PC-9 (cell line): Measurements from ENCODE around the gene AP1B1. TPM values are rescaled to one million over a fixed set of nuclear protein-coding genes. Genes with fewer than 3 reads are reported as not detected.
"Not testable (repeated sequence)": the region's sequence is repeated elsewhere in the genome, so short reads cannot be mapped to it uniquely, and the experiment has no call there.

Source experiments
- BruUV-seq: library from RNA; stranded (reverse); fragments of 400-500 nt; replicated peaks from 2 replicates; lab custom pipeline; 2021; lab: Mats Ljungman, UMichigan
- CTCF ChIA-PET: fragments of 300-600 bp; sonication (Branson Sonifier 250); formaldehyde crosslinking; loops from one replicate; lab custom pipeline; 2022; ENCODE audit warnings: antibody characterized with exemption; lab: Charles Lee
- POLR2A ChIA-PET: fragments of 300-600 bp; sonication (Branson Sonifier 250); formaldehyde crosslinking; loops from one replicate; lab custom pipeline; 2022; ENCODE audit warnings: antibody characterized with exemption; ENCODE audit not compliant: unreplicated experiment; lab: Charles Lee
- DNase-seq, 2 experiments: peaks; one replicate each; pipeline versions ENCODE4 v3.0.0 to v3.0.0-alpha.2; 2015 to 2022; ENCODE audit warnings: mixed read lengths in 1 of 2
- H2AFZ ChIP-seq: fragments of 200-600 bp; sonication (generic); 2 replicates; pipeline ENCODE4 v1.8.1; 2017; ENCODE audit warnings: antibody characterized with exemption
- H3F3A ChIP-seq: fragments of 200-600 bp; sonication (generic); 2 replicates; pipeline ENCODE4 v1.8.1; 2017; ENCODE audit warnings: antibody characterized with exemption, mild to moderate bottlenecking, low read depth; ENCODE audit not compliant: insufficient read depth
- H3K27ac ChIP-seq: fragments of 200-600 bp; sonication (generic); 2 replicates; pipeline ENCODE4 v1.6.1; 2016; ENCODE audit warnings: mixed run types
- H3K27me3 ChIP-seq: fragments of 200-600 bp; sonication (generic); 2 replicates; pipeline ENCODE4 v1.6.1; 2016; ENCODE audit warnings: low read depth, mixed run types; ENCODE audit not compliant: insufficient read depth
- H3K36me3 ChIP-seq: fragments of 200-600 bp; sonication (generic); 2 replicates; pipeline ENCODE4 v1.6.1; 2016; ENCODE audit warnings: low read depth, mixed run types
- H3K4me1 ChIP-seq: fragments of 200-600 bp; sonication (generic); replicated peaks from 2 replicates; pipeline ENCODE4 v1.6.1; 2016; ENCODE audit warnings: mixed run types; ENCODE audit not compliant: insufficient read depth
- H3K4me2 ChIP-seq: fragments of 200-600 bp; sonication (generic); 2 replicates; pipeline ENCODE4 v1.6.1; 2017; ENCODE audit warnings: mixed run types
- H3K4me3 ChIP-seq: fragments of 200-600 bp; sonication (generic); 2 replicates; pipeline ENCODE4 v1.6.1; 2016; ENCODE audit warnings: mixed run types
- H3K79me2 ChIP-seq: fragments of 200-600 bp; sonication (generic); 2 replicates; pipeline ENCODE4 v1.6.1; 2017; ENCODE audit warnings: low read depth, mixed run types
- H3K9me2 ChIP-seq: fragments of 200-600 bp; sonication (generic); 2 replicates; pipeline ENCODE4 v1.8.1; 2017; ENCODE audit warnings: mild to moderate bottlenecking; ENCODE audit not compliant: insufficient read depth
- H3K9me3 ChIP-seq: fragments of 200-600 bp; sonication (generic); 2 replicates; pipeline ENCODE4 v1.8.1; 2016; ENCODE audit warnings: low read depth; ENCODE audit not compliant: insufficient read depth
- H4K20me1 ChIP-seq: fragments of 200-600 bp; sonication (generic); 2 replicates; pipeline ENCODE4 v1.8.1; 2017; ENCODE audit not compliant: insufficient read depth
- EZH2 ChIP-seq: fragments of 200-600 bp; sonication (generic); IDR thresholded peaks from 2 replicates; pipeline ENCODE4 v1.8.0; 2017; ENCODE audit warnings: antibody characterized with exemption, low read depth
- intact Hi-C: fragments of 100-400 bp; cut with micrococcal nuclease; formaldehyde crosslinking; loops from one replicate; pipeline ENCODE4 v1.10.0; 2022; ENCODE audit not compliant: unreplicated experiment
- total RNA-seq: library from RNA; stranded (reverse); gene quantifications from 2 replicates; pipeline ENCODE4 v1.2.3, GENCODE V29; 2021
- TF ChIP-seq, protein P1 (sequence below): fragments of 200-600 bp; sonication (generic); conservative IDR thresholded peaks from 2 replicates; pipeline ENCODE4 v1.6.1; 2017; ENCODE audit warnings: mixed run types, antibody characterized with exemption, mild to moderate bottlenecking, moderate library complexity

Gene AP1B1
- total RNA-seq, 1 experiment from 2014 or later, result 50.8 TPM

DNA sequence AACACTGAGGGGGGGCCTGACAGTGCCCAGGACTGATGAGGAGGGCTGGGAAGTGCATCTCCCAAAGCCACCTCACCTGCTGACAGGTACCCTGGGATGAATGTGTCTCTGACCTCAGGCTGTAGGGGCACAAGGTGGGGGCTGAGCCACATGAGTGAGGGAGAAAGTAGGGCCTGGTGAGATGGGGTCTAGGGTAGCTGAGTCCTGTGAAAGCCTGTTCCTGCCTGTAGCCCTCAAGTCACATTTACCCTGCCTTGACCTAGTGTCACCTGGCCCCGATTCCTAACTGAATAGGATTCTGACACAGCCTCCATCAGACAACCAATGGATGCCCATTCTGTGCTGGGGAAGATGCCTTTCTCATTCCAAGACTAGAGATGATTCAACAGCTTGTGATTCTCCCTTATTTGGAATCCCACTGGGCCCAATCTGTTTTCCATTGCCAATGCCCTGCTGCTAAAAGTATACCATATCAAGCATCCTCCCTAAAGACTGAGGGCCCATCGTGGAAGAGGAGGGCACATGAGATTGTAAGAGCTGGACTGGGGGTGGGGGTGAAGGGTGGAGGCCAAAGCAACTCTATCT is 38.9 kb upstream of the AP1B1 start:
- no peaks in the 10 kb centered on the region for H4K20me1 ChIP-seq
- intact Hi-C loops, result no loop called here
- BruUV-seq, result no TSS peak
- no peak for DNase-seq
- TF ChIP-seq, protein P1, sequence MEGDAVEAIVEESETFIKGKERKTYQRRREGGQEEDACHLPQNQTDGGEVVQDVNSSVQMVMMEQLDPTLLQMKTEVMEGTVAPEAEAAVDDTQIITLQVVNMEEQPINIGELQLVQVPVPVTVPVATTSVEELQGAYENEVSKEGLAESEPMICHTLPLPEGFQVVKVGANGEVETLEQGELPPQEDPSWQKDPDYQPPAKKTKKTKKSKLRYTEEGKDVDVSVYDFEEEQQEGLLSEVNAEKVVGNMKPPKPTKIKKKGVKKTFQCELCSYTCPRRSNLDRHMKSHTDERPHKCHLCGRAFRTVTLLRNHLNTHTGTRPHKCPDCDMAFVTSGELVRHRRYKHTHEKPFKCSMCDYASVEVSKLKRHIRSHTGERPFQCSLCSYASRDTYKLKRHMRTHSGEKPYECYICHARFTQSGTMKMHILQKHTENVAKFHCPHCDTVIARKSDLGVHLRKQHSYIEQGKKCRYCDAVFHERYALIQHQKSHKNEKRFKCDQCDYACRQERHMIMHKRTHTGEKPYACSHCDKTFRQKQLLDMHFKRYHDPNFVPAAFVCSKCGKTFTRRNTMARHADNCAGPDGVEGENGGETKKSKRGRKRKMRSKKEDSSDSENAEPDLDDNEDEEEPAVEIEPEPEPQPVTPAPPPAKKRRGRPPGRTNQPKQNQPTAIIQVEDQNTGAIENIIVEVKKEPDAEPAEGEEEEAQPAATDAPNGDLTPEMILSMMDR, result no peak
- no peaks in the 10 kb centered on the region for H3K4me1 ChIP-seq
- no peaks in the 10 kb centered on the region for H3F3A ChIP-seq
- CTCF ChIA-PET, result interaction anchor here (0.6 kb wide), 1 partner anchor 273 kb away, joined by 3 read pairs; no protein-coding TSS in a partner anchor
- H3K4me3 ChIP-seq, result no peak overlapping the region
- no peak overlapping the region for H3K4me2 ChIP-seq
- no peak overlapping the region for H2AFZ ChIP-seq
- no peak overlapping the region for H3K27ac ChIP-seq
- H3K9me2 ChIP-seq, result no peaks in the 10 kb centered on the region
- H3K36me3 ChIP-seq, result no peaks in the 10 kb centered on the region
- H3K9me3 ChIP-seq, result no peaks in the 10 kb centered on the region
- no peaks in the 10 kb centered on the region for H3K79me2 ChIP-seq
- POLR2A ChIA-PET, result interaction anchor here (0.6 kb wide), 1 partner anchor 168 kb away, joined by 3 read pairs; no protein-coding TSS in a partner anchor
- H3K27me3 ChIP-seq, result no peaks in the 10 kb centered on the region

GRCh38 chr22:29426476-29426875 is 38.1 kb upstream of the AP1B1 start:
- Histone ChIP-seq H4K20me1 (no peaks in the 10 kb centered on the region), H3K36me3 (no peaks in the 10 kb centered on the region), H3K79me2 (no peaks in the 10 kb centered on the region), H3K27me3 (no peaks in the 10 kb centered on the region), H3K4me2 (no peak overlapping the region), H3K27ac (no peak overlapping the region), H2AFZ (no peak overlapping the region), H3K4me1 (no peaks in the 10 kb centered on the region), H3K9me3 (no peaks in the 10 kb centered on the region), H3K4me3 (no peak overlapping the region), H3K9me2 (no peaks in the 10 kb centered on the region), H3F3A (no peaks in the 10 kb centered on the region)
- BruUV-seq, result no TSS peak
- intact Hi-C loops, result no loop called here
- TF ChIP-seq, protein P1, result no peak
- no peak for TF ChIP-seq EZH2
- ChIA-PET CTCF (interaction anchor here (0.6 kb wide), 1 partner anchor 273 kb away, joined by 3 read pairs; no protein-coding TSS in a partner anchor), POLR2A (interaction anchor here (0.6 kb wide), 1 partner anchor 168 kb away, joined by 3 read pairs; no protein-coding TSS in a partner anchor)
- DNase-seq, result no peak

GRCh38 chr22:29418704-29419103 is 30.3 kb upstream of the AP1B1 start:
- H3K9me3 ChIP-seq, H3K27me3 ChIP-seq, DNase-seq, BruUV-seq, H3K9me2 ChIP-seq, H3K27ac ChIP-seq, H3F3A ChIP-seq, CTCF ChIA-PET, H3K4me2 ChIP-seq, intact Hi-C loops, H3K36me3 ChIP-seq, H3K79me2 ChIP-seq, POLR2A ChIA-PET, H2AFZ ChIP-seq, H3K4me1 ChIP-seq, H3K4me3 ChIP-seq, H4K20me1 ChIP-seq: not testable (repeated sequence)

- H3K9me3 ChIP-seq, BruUV-seq, H3K27ac ChIP-seq, H3K27me3 ChIP-seq, POLR2A ChIA-PET, H4K20me1 ChIP-seq, intact Hi-C loops, H3K79me2 ChIP-seq, H3K36me3 ChIP-seq, H3K4me1 ChIP-seq, H3K9me2 ChIP-seq, CTCF ChIA-PET, H3F3A ChIP-seq: not testable (repeated sequence)
- peak overlapping the region; percentile 68 for H3K4me3 ChIP-seq
- H2AFZ ChIP-seq, result peak overlapping the region; percentile 90
- peak overlapping the region; percentile 88 for H3K4me2 ChIP-seq
- peak; percentile 35 to 52 for DNase-seq
These were observed 26.7 kb upstream of the AP1B1 start for GRCh38 chr22:29414951-29415591.
